K562 (cell line): ENCODE results near the gene RUFY2. TPM values are rescaled to one million over a fixed set of nuclear protein-coding genes. Genes with fewer than 3 reads are reported as not detected.

Experiments used
- CHCHD3 ChIP-seq: fragments of 250-450 bp; sonication (Bioruptor Pico); IDR thresholded peaks from 2 replicates; pipeline ENCODE4 v2.1.2; 2022; ENCODE audit warnings: mild to moderate bottlenecking
- CUX1 ChIP-seq: fragments of 200-800 bp; sonication (Bioruptor generic); IDR thresholded peaks from 2 replicates; pipeline ENCODE4 v1.6.1; 2016; ENCODE audit warnings: missing genetic modification characterization, missing compliant biosample characterization
- DNMT1 ChIP-seq: fragments of 450-650 bp; IDR thresholded peaks from 2 replicates; pipeline ENCODE4 v1.6.1; 2016; ENCODE audit warnings: antibody characterized with exemption, mild to moderate bottlenecking
- FOXK1 ChIP-seq: sonication (generic); formaldehyde crosslinking; IDR thresholded peaks from 2 replicates; pipeline ENCODE4 v1.8.0; 2022; ENCODE audit warnings: missing genetic modification reagents, mild to moderate bottlenecking, borderline replicate concordance
- GABPB1 ChIP-seq: sonication (generic); formaldehyde crosslinking; IDR thresholded peaks from 2 replicates; pipeline ENCODE4 v1.8.0; 2022; ENCODE audit warnings: mild to moderate bottlenecking, missing genetic modification reagents
- HDAC8 ChIP-seq: fragments of 450-650 bp; IDR thresholded peaks from 2 replicates; pipeline ENCODE4 v1.6.1; 2016; ENCODE audit warnings: mild to moderate bottlenecking, missing genetic modification characterization, moderate library complexity, missing compliant biosample characterization
- ILK ChIP-seq: fragments of 450-650 bp; IDR thresholded peaks from 2 replicates; pipeline ENCODE4 v1.6.1; 2016; ENCODE audit warnings: missing genetic modification characterization, low read depth, mild to moderate bottlenecking, missing compliant biosample characterization, moderate library complexity, borderline replicate concordance
- KDM2B ChIP-seq: fragments of 250-450 bp; sonication (Bioruptor Pico); IDR thresholded peaks from 2 replicates; pipeline ENCODE4 v1.8.0; 2021; ENCODE audit warnings: mild to moderate bottlenecking, moderate library complexity
- KLF1 ChIP-seq: fragments of 450-650 bp; IDR thresholded peaks from 2 replicates; pipeline ENCODE4 v1.6.1; 2016; ENCODE audit warnings: missing genetic modification characterization, missing compliant biosample characterization
- POLR2AphosphoS2 ChIP-seq: IDR thresholded peaks from 2 replicates; pipeline ENCODE4 v1.6.1; 2012; ENCODE audit warnings: low read length, improper control_type of control experiment
- RBM39 ChIP-seq: fragments of 200-400 bp; formaldehyde crosslinking; optimal IDR thresholded peaks from 2 replicates; pipeline ENCODE3; 2018; ENCODE audit warnings: low read depth, low read length
- TEAD2 ChIP-seq: fragments of 450-650 bp; IDR thresholded peaks from 2 replicates; pipeline ENCODE4 v1.6.1; 2016; ENCODE audit warnings: missing genetic modification characterization, control low read depth, missing compliant biosample characterization
- ZFP1 ChIP-seq: fragments of 450-650 bp; formaldehyde crosslinking; IDR thresholded peaks from 2 replicates; pipeline ENCODE4 v1.4.0; 2020; ENCODE audit warnings: mild to moderate bottlenecking, mixed read lengths
- polyA plus RNA-seq, 8 experiments: library from polyadenylated mRNA; depleted of rRNA in 4 of 8; stranded (reverse) in 5 of 8; unstranded in 3 of 8; fragments of >200 nt; fragmentation: Nextera tagmentation in 2 of 8; fragmentation: Illumina TruSeq in 1 of 8; extraction: Ambion mirVana in 2 of 8; extraction: Trizol in 1 of 8; gene quantifications; 2 replicates each; pipeline versions ENCODE4 v1.2.1 to v1.2.3, GENCODE V29; 2011 to 2014; ENCODE audit warnings: inconsistent platforms in 1 of 8, missing spikeins in 1 of 8
- total RNA-seq, 7 experiments: library from RNA; depleted of rRNA in 6 of 7; stranded (reverse); fragments of >200 nt in 6 of 7; fragmentation: Illumina TruSeq in 2 of 7; extraction: Trizol in 2 of 7; gene quantifications; 2 replicates each; pipeline versions ENCODE4 v1.2.1 to v1.2.3, GENCODE V29; 2011 to 2021; ENCODE audit warnings: low replicate concordance in 1 of 7
- TF ChIP-seq, protein P1 (sequence below): fragments of 250-450 bp; sonication (Bioruptor Pico); IDR thresholded peaks from 2 replicates; pipeline ENCODE4 v1.5.0; 2021
- TF ChIP-seq, protein P2 (sequence below): fragments of 250-450 bp; sonication (Bioruptor Pico); IDR thresholded peaks from 2 replicates; pipeline ENCODE4 v1.8.0; 2021; ENCODE audit warnings: moderate library complexity, mild to moderate bottlenecking, inconsistent platforms
- TF ChIP-seq, protein P3 (sequence below): fragments of 250-450 bp; sonication (Bioruptor Pico); IDR thresholded peaks from 2 replicates; pipeline ENCODE4 v1.4.0; 2020; ENCODE audit warnings: mild to moderate bottlenecking, moderate library complexity

Gene RUFY2
- total and polyA plus RNA-seq, 9 of the 15 experiments (the other 6 are each of a cell fraction or from before 2014, with no cell fraction given) = 3.7 to 20.1 (median 12.6) TPM

DNA sequence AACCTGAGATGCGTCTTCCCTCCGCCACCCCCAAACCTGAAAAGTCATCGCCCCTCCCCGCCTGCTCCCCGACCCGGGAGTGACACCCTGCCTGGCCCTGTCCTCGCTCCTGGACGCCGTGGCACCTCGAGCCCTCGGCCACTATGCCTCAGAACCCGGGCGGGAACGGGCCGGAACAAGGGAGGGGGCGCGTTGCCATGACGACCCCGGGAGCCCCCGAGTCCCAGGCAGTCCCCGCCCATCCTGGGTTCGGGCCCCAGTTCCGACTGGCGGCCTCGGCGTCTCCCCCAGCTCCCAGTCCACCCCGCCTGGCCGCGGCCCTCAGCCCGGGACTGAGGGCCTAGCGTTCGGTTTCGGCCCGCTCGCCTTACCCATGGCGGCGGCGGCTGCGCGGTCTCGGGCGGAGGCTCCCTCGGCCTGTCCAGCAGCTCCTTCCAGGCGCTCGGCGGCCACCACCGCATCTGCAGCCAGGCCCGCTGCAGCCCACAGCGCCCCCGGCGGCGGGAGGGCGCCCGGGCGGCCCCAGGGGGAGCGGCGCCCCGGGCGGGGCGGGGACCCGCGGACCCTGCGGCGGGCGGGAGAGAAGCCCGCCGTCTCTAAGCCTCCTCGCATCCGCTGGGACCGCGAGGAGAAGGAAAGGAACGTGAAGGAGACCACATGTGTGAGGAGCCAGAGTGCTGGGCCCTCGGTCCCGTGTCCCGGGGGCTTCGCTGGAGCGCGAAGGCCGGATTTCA lies at the start of gene RUFY2 (continued):
- TF ChIP-seq CHCHD3 (CRISPR knock-in tag) (no peak), POLR2AphosphoS2 (peak; percentile 56; the same call in 1 of the 2 replicates), ZFP1 (CRISPR knock-in tag) (no peak), DNMT1 (no peak), ILK (tag) (no peak), KDM2B (CRISPR knock-in tag) (no peak), GABPB1 (CRISPR knock-in tag) (peak; percentile 82), CUX1 (no peak), HDAC8 (tag) (no peak), KLF1 (tag) (peak; percentile 73), FOXK1 (CRISPR knock-in tag) (no peak; the same call in 1 of the 2 replicates), RBM39 (no peak), TEAD2 (no peak)
- TF ChIP-seq, protein P1, sequence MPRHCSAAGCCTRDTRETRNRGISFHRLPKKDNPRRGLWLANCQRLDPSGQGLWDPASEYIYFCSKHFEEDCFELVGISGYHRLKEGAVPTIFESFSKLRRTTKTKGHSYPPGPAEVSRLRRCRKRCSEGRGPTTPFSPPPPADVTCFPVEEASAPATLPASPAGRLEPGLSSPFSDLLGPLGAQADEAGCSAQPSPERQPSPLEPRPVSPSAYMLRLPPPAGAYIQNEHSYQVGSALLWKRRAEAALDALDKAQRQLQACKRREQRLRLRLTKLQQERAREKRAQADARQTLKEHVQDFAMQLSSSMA = no peak
- TF ChIP-seq, protein P2, sequence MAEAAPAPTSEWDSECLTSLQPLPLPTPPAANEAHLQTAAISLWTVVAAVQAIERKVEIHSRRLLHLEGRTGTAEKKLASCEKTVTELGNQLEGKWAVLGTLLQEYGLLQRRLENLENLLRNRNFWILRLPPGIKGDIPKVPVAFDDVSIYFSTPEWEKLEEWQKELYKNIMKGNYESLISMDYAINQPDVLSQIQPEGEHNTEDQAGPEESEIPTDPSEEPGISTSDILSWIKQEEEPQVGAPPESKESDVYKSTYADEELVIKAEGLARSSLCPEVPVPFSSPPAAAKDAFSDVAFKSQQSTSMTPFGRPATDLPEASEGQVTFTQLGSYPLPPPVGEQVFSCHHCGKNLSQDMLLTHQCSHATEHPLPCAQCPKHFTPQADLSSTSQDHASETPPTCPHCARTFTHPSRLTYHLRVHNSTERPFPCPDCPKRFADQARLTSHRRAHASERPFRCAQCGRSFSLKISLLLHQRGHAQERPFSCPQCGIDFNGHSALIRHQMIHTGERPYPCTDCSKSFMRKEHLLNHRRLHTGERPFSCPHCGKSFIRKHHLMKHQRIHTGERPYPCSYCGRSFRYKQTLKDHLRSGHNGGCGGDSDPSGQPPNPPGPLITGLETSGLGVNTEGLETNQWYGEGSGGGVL = no peak
- TF ChIP-seq, protein P3, sequence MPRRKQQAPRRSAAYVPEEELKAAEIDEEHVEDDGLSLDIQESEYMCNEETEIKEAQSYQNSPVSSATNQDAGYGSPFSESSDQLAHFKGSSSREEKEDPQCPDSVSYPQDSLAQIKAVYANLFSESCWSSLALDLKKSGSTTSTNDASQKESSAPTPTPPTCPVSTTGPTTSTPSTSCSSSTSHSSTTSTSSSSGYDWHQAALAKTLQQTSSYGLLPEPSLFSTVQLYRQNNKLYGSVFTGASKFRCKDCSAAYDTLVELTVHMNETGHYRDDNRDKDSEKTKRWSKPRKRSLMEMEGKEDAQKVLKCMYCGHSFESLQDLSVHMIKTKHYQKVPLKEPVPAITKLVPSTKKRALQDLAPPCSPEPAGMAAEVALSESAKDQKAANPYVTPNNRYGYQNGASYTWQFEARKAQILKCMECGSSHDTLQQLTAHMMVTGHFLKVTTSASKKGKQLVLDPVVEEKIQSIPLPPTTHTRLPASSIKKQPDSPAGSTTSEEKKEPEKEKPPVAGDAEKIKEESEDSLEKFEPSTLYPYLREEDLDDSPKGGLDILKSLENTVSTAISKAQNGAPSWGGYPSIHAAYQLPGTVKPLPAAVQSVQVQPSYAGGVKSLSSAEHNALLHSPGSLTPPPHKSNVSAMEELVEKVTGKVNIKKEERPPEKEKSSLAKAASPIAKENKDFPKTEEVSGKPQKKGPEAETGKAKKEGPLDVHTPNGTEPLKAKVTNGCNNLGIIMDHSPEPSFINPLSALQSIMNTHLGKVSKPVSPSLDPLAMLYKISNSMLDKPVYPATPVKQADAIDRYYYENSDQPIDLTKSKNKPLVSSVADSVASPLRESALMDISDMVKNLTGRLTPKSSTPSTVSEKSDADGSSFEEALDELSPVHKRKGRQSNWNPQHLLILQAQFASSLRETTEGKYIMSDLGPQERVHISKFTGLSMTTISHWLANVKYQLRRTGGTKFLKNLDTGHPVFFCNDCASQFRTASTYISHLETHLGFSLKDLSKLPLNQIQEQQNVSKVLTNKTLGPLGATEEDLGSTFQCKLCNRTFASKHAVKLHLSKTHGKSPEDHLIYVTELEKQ (CRISPR knock-in tag) = no peak
